H1 (cell line): ENCODE measurements around the gene RPUSD3. TPM values are rescaled to one million over a fixed set of nuclear protein-coding genes. Genes with fewer than 3 reads are reported as not detected.
"Not testable (repeated sequence)": the region's sequence is repeated elsewhere in the genome, so short reads cannot be mapped to it uniquely, and the experiment has no call there.

Experiments
- CTCF ChIA-PET: fragments of 300-600 bp; sonication (Branson Sonifier 250); formaldehyde crosslinking; loops from one replicate; lab custom pipeline; 2021; ENCODE audit not compliant: partially characterized antibody; lab: Charles Lee
- POLR2A ChIA-PET: fragments of 300-600 bp; sonication (Branson Sonifier 250); formaldehyde crosslinking; loops from one replicate; lab custom pipeline; 2021; ENCODE audit warnings: inconsistent platforms; ENCODE audit not compliant: partially characterized antibody; lab: Charles Lee
- DNase-seq, 2 experiments: peaks; one replicate each; pipeline versions ENCODE4 v3.0.0 to v3.0.0-alpha.2; 2010 to 2022; ENCODE audit warnings: low spot score in 2 of 2, low read depth in 1 of 2, mixed read lengths in 1 of 2
- FAIRE-seq: peaks from 2 replicates; lab custom pipeline; 2011; peaks lifted over from hg19 to GRCh38; lab: Jason Lieb, UNC
- H2AFZ ChIP-seq: 2 replicates; pipeline ENCODE4 v1.8.1; 2012; ENCODE audit warnings: low read length, inconsistent platforms
- H2AK5ac ChIP-seq: 2 replicates; pipeline ENCODE4 v1.6.1; 2013; ENCODE audit warnings: low read depth, low read length
- H2BK120ac ChIP-seq: replicated peaks from 2 replicates; pipeline ENCODE3; 2013; ENCODE audit warnings: low read depth, low read length, inconsistent platforms
- H2BK12ac ChIP-seq: 2 replicates; pipeline ENCODE4 v1.6.1; 2013; ENCODE audit warnings: low read depth, low read length
- H2BK15ac ChIP-seq: 2 replicates; pipeline ENCODE4 v1.6.1; 2013; ENCODE audit warnings: low read length
- H2BK20ac ChIP-seq: 2 replicates; pipeline ENCODE4 v1.6.1; 2013; ENCODE audit warnings: low read length
- H2BK5ac ChIP-seq: 2 replicates; pipeline ENCODE4 v1.6.1; 2013; ENCODE audit warnings: low read depth, low read length
- H3K14ac ChIP-seq: 2 replicates; pipeline ENCODE4 v1.6.1; 2013; ENCODE audit warnings: inconsistent platforms; ENCODE audit not compliant: insufficient read length
- H3K18ac ChIP-seq: 2 replicates; pipeline ENCODE4 v1.6.1; 2013; ENCODE audit warnings: low read length; ENCODE audit errors: extremely low read depth
- H3K23ac ChIP-seq: 2 replicates; pipeline ENCODE4 v1.6.1; 2013; ENCODE audit warnings: inconsistent platforms; ENCODE audit not compliant: insufficient read length
- H3K23me2 ChIP-seq: 2 replicates; pipeline ENCODE4 v1.6.1; 2013; ENCODE audit warnings: low read depth, low read length
- H3K27ac ChIP-seq: 2 replicates; pipeline ENCODE4 v1.6.1; 2011; ENCODE audit warnings: low read depth, low read length, inconsistent platforms
- H3K27me3 ChIP-seq, 4 experiments: replicated peaks in 1 of 4; 1 replicate in 1 of 4; 2 replicates in 3 of 4; pipeline versions ENCODE4 v1.6.1 to v1.8.1; 2011 to 2013; ENCODE audit warnings: low read length in 3 of 4, mild to moderate bottlenecking in 3 of 4, inconsistent platforms in 2 of 4, mixed read lengths in 2 of 4, moderate library complexity in 1 of 4; ENCODE audit not compliant: control insufficient read depth in 3 of 4, insufficient read depth in 3 of 4; ENCODE audit errors: extremely low read depth in 1 of 4
- H3K36me3 ChIP-seq, 4 experiments: 2 replicates each; pipeline versions ENCODE4 v1.6.1 to v1.8.1; 2011 to 2013; ENCODE audit warnings: mild to moderate bottlenecking in 4 of 4, low read length in 3 of 4, moderate library complexity in 2 of 4, control low read depth in 1 of 4, inconsistent platforms in 1 of 4; ENCODE audit not compliant: insufficient read depth in 4 of 4, control insufficient read depth in 2 of 4
- H3K4ac ChIP-seq: replicated peaks from 2 replicates; pipeline ENCODE3; 2013; ENCODE audit warnings: low read length, low read depth, mixed read lengths, inconsistent platforms; ENCODE audit not compliant: insufficient read length
- H3K4me1 ChIP-seq, 4 experiments: replicated peaks in 1 of 4; 1 replicate in 1 of 4; 2 replicates in 3 of 4; pipeline versions ENCODE4 v1.6.1 to v1.8.1; 2011 to 2013; ENCODE audit warnings: low read length in 3 of 4, inconsistent platforms in 2 of 4, mixed read lengths in 1 of 4; ENCODE audit not compliant: insufficient read depth in 4 of 4, control insufficient read depth in 3 of 4
- H3K4me2 ChIP-seq, 2 experiments: 2 replicates each; pipeline versions ENCODE4 v1.6.1 to v1.8.1; 2011 to 2013; ENCODE audit warnings: low read depth in 2 of 2, low read length in 2 of 2, control low read depth in 1 of 2, inconsistent platforms in 1 of 2, mild to moderate bottlenecking in 1 of 2; ENCODE audit not compliant: insufficient read depth in 1 of 2
- H3K4me3 ChIP-seq, 4 experiments: fragments of 200-600, 300-600 bp in 1 of 4; sonication (generic), shearing (Covaris generic), sonication (Bioruptor Twin) in 1 of 4; 2 replicates each; pipeline versions ENCODE4 v1.5.1 to v1.8.1; 2011 to 2016; ENCODE audit warnings: low read length in 4 of 4, low read depth in 3 of 4, control low read depth in 2 of 4, inconsistent platforms in 2 of 4, mild to moderate bottlenecking in 2 of 4, mixed read lengths in 1 of 4, moderate library complexity in 1 of 4; ENCODE audit not compliant: insufficient read depth in 2 of 4; ENCODE audit errors: extremely low read depth in 1 of 4
- H3K56ac ChIP-seq: replicated peaks from 2 replicates; pipeline ENCODE3; 2013; ENCODE audit warnings: low read depth, mild to moderate bottlenecking, mixed read lengths, low read length, inconsistent platforms; ENCODE audit not compliant: insufficient read length
- H3K79me1 ChIP-seq: 2 replicates; pipeline ENCODE4 v1.6.1; 2013; ENCODE audit warnings: low read depth, low read length, control low read depth
- H3K79me2 ChIP-seq, 2 experiments: 2 replicates each; pipeline versions ENCODE4 v1.6.1 to v1.8.1; 2012 to 2013; ENCODE audit warnings: low read length in 2 of 2, mild to moderate bottlenecking in 2 of 2, inconsistent platforms in 1 of 2; ENCODE audit not compliant: insufficient read depth in 2 of 2, control insufficient read depth in 1 of 2
- H3K9ac ChIP-seq, 4 experiments: replicated peaks in 1 of 4; 1 replicate in 1 of 4; 2 replicates in 3 of 4; pipeline versions ENCODE4 v1.6.1 to v1.8.1; 2011 to 2013; ENCODE audit warnings: low read depth in 3 of 4, low read length in 3 of 4, control low read depth in 2 of 4, mild to moderate bottlenecking in 2 of 4, moderate library complexity in 2 of 4, inconsistent platforms in 1 of 4; ENCODE audit errors: extremely low read depth in 1 of 4
- H3K9me3 ChIP-seq, 2 experiments: 2 replicates each; pipeline versions ENCODE4 v1.6.1 to v1.8.1; 2012 to 2013; ENCODE audit warnings: mild to moderate bottlenecking in 2 of 2, moderate library complexity in 2 of 2, control low read depth in 1 of 2, inconsistent platforms in 1 of 2, low read depth in 1 of 2, low read length in 1 of 2, mixed read lengths in 1 of 2; ENCODE audit not compliant: insufficient read depth in 2 of 2
- H4K20me1 ChIP-seq, 2 experiments: replicated peaks in 1 of 2; 2 replicates each; pipeline versions ENCODE3 to v1.8.1; 2011 to 2013; ENCODE audit warnings: inconsistent platforms in 2 of 2, low read length in 2 of 2, mild to moderate bottlenecking in 1 of 2; ENCODE audit not compliant: insufficient read depth in 2 of 2, control insufficient read depth in 1 of 2
- H4K5ac ChIP-seq: 2 replicates; pipeline ENCODE4 v1.6.1; 2013; ENCODE audit warnings: low read length, low read depth, mixed read lengths, inconsistent platforms; ENCODE audit not compliant: insufficient read length
- H4K8ac ChIP-seq: 2 replicates; pipeline ENCODE4 v1.8.0; 2013; ENCODE audit warnings: mild to moderate bottlenecking, moderate library complexity, low read length, inconsistent platforms; ENCODE audit not compliant: insufficient read depth; ENCODE audit errors: extremely low read depth
- H4K91ac ChIP-seq: replicated peaks from 2 replicates; pipeline ENCODE3; 2013; ENCODE audit warnings: low read length, mixed read lengths, inconsistent platforms; ENCODE audit not compliant: insufficient read length
- WGBS, 2 experiments: shearing (Covaris generic) in 1 of 2; methylation state at CpG; one replicate each; pipeline versions ENCODE4 v1.1.6 to v1.1.7; 2013 to 2015; ENCODE audit warnings: low lambda C conversion rate in 2 of 2, mixed read lengths in 2 of 2, inconsistent platforms in 1 of 2, low coverage in 1 of 2, missing lambda C conversion rate in 1 of 2; ENCODE audit not compliant: insufficient replicate concordance in 2 of 2, insufficient coverage in 1 of 2, insufficient read length in 1 of 2; ENCODE audit errors: extremely low coverage in 1 of 2, missing lambda C conversion rate in 1 of 2; 5-methylcytosine and 5-hydroxymethylcytosine counted together
- polyA plus RNA-seq, 7 experiments: library from polyadenylated mRNA; depleted of rRNA in 3 of 7; stranded (reverse) in 5 of 7; unstranded in 2 of 7; fragments of >200 nt in 5 of 7; fragments of 200-250 nt in 2 of 7; gene quantifications; 1 replicate in 5 of 7; 2 replicates in 1 of 7; 4 replicates in 1 of 7; pipeline versions ENCODE4 v1.2.1 to v1.2.3, GENCODE V29; 2011 to 2013; ENCODE audit warnings: missing spikeins in 2 of 7, mixed read lengths in 2 of 7
- total RNA-seq: library from RNA; stranded (reverse); fragmentation: NEBNext Ultra II Directional; extraction: Animal tissue kit (Norgen Biotek cat#: 25700); gene quantifications from 2 replicates; pipeline ENCODE4 v1.2.1, GENCODE V29; 2021

Gene RPUSD3
- total and polyA plus RNA-seq, 2 of the 8 experiments (the other 6 are each of a cell fraction or from before 2014, with no cell fraction given), result 68.4 to 154 TPM

DNA sequence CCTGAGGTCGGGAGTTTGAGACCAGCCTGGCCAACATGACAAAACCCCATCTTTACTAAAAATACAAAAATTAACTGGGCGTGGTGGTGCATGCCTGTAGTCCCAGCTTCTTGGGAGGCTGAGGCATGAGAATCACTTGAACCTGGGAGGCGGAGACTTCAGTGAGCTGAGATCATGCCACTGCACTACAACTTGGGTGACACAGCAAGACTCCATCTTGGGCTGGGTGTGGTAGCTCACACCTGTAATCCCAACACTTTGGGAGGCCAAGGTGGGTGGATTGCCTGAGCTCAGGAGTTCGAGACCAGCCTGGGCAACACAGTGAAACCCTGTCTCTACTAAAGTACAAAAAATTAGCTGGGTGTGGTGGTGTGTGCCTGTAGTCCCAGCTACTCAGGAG lies 32.4 kb upstream of the RPUSD3 start:
- not testable (repeated sequence) for H3K23ac ChIP-seq, H3K14ac ChIP-seq, H2BK5ac ChIP-seq, H3K27me3 ChIP-seq, H3K27ac ChIP-seq, H3K56ac ChIP-seq, H2AFZ ChIP-seq, H2BK20ac ChIP-seq, H2AK5ac ChIP-seq, H4K5ac ChIP-seq, H4K20me1 ChIP-seq, H3K36me3 ChIP-seq, H3K79me1 ChIP-seq, H2BK12ac ChIP-seq, H3K4ac ChIP-seq, H2BK15ac ChIP-seq, FAIRE-seq, H3K79me2 ChIP-seq, H4K8ac ChIP-seq, DNase-seq, H3K9me3 ChIP-seq, H3K4me1 ChIP-seq, H2BK120ac ChIP-seq, H3K18ac ChIP-seq, H3K9ac ChIP-seq, H4K91ac ChIP-seq, H3K4me2 ChIP-seq, H3K4me3 ChIP-seq, H3K23me2 ChIP-seq
- 86% methylated on average over 4 of the region's 4 CpGs; no CpG with 5 or more reads in 1 of the 2 experiments for WGBS, 2 experiments
- CTCF ChIA-PET, result interaction anchor here (0.6 to 2.0 kb wide), 5 partner anchors 13 to 158 kb away, joined by 3 to 4 read pairs (median 3); no protein-coding TSS in a partner anchor
- POLR2A ChIA-PET, result interaction anchor here (1.0 kb wide), 1 partner anchor 13 kb away, joined by 4 read pairs; no protein-coding TSS in a partner anchor
